ENCODE measurements around the gene PLEKHJ1. TPM values are rescaled to one million over a fixed set of nuclear protein-coding genes. Genes with fewer than 3 reads are reported as not detected.

The PLEKHJ1 gene
- total RNA-seq, 1 experiment from 2014 or later: 94.8 TPM

- BruUV-seq (replicated peaks): no TSS peak
- H3K27ac ChIP-seq (ENCODE audit: low read length): no peak overlapping the region
- H3K9ac ChIP-seq (ENCODE audit: low read length): no peak overlapping the region
- H3K9me2 ChIP-seq (replicated peaks; ENCODE audit: low read length): no peaks in the 10 kb centered on the region
- no peaks in the 10 kb centered on the region for H3K4me1 ChIP-seq (ENCODE audit: insufficient read depth, low read length)
- no peaks in the 10 kb centered on the region for H4K20me1 ChIP-seq (ENCODE audit: low read length)
- no peak for TF ChIP-seq EZH2 (IDR thresholded peaks at IDR 0.05; ENCODE audit: low read length, unreplicated experiment)
- TF ChIP-seq CTCF (conservative IDR thresholded peaks at IDR 0.05; ENCODE audit: low read depth, low read length): no peak
- TF ChIP-seq EZH2phosphoT487 (IDR thresholded peaks at IDR 0.05; ENCODE audit: borderline replicate concordance, low read length): no peak
- no peak overlapping the region for H3K4me2 ChIP-seq (ENCODE audit: low read length)
- no peaks in the 10 kb centered on the region for H3K9me3 ChIP-seq (ENCODE audit: low read length)
- CTCF ChIA-PET: no interaction called here
- H2AFZ ChIP-seq (ENCODE audit: low read length): no peak overlapping the region
- no peaks in the 10 kb centered on the region for H3K27me3 ChIP-seq (ENCODE audit: low read length)
- POLR2A ChIA-PET (ENCODE audit: unreplicated experiment): no interaction called here
- no peaks in the 10 kb centered on the region for H3K79me2 ChIP-seq (ENCODE audit: low read length)
- H3K4me3 ChIP-seq (ENCODE audit: low read length): no peak overlapping the region
- ATAC-seq (no peak), DNase-seq (no peak)
- peaks cover 5% of the 10 kb centered on the region; the same call in 1 of the 2 replicates for H3K36me3 ChIP-seq (ENCODE audit: low read depth, low read length)
- no peaks in the 10 kb centered on the region for H3F3A ChIP-seq (ENCODE audit: low read length, unreplicated experiment)
- intact Hi-C loops (cut with micrococcal nuclease): no loop called here
These were observed 27.2 kb downstream of the PLEKHJ1 start for GRCh38 chr19:2208975-2209374.

- H3K36me3 ChIP-seq (ENCODE audit: low read depth, low read length): peaks cover 5% of the 10 kb centered on the region; the same call in 1 of the 2 replicates
- no peak overlapping the region for H3K27ac ChIP-seq (ENCODE audit: low read length)
These were observed 27.9 kb downstream of the PLEKHJ1 start for GRCh38 chr19:2207991-2208860.

GRCh38 chr19:2207008-2207407 is 29.1 kb downstream of the PLEKHJ1 start:
- no peaks in the 10 kb centered on the region for H3K27me3 ChIP-seq (ENCODE audit: low read length)
- H3K27ac ChIP-seq (ENCODE audit: low read length): no peak overlapping the region
- H3F3A ChIP-seq (ENCODE audit: low read length, unreplicated experiment): no peaks in the 10 kb centered on the region
- intact Hi-C loops (cut with micrococcal nuclease): no loop called here
- peaks cover 5% of the 10 kb centered on the region; the same call in 1 of the 2 replicates for H3K36me3 ChIP-seq (ENCODE audit: low read depth, low read length)
- no peak for TF ChIP-seq CTCF (conservative IDR thresholded peaks at IDR 0.05; ENCODE audit: low read depth, low read length)
- no peak for TF ChIP-seq EZH2phosphoT487 (IDR thresholded peaks at IDR 0.05; ENCODE audit: borderline replicate concordance, low read length)
- no peak for TF ChIP-seq EZH2 (IDR thresholded peaks at IDR 0.05; ENCODE audit: low read length, unreplicated experiment)
- H3K9ac ChIP-seq (ENCODE audit: low read length): no peak overlapping the region
- H3K4me3 ChIP-seq (ENCODE audit: low read length): no peak overlapping the region
- DNase-seq (no peak), ATAC-seq (no peak)
- CTCF ChIA-PET: no interaction called here
- H3K79me2 ChIP-seq (ENCODE audit: low read length): no peaks in the 10 kb centered on the region
- no peak overlapping the region for H3K4me2 ChIP-seq (ENCODE audit: low read length)
- H3K9me2 ChIP-seq (replicated peaks; ENCODE audit: low read length): no peaks in the 10 kb centered on the region
- H4K20me1 ChIP-seq (ENCODE audit: low read length): no peaks in the 10 kb centered on the region
- H2AFZ ChIP-seq (ENCODE audit: low read length): no peak overlapping the region
- no peaks in the 10 kb centered on the region for H3K9me3 ChIP-seq (ENCODE audit: low read length)
- POLR2A ChIA-PET (ENCODE audit: unreplicated experiment): no interaction called here
- BruUV-seq (replicated peaks): no TSS peak
- H3K4me1 ChIP-seq (ENCODE audit: insufficient read depth, low read length): no peaks in the 10 kb centered on the region

More at GRCh38 chr19:2207991-2208860, 27.9 kb downstream of the PLEKHJ1 start:
- TF ChIP-seq EZH2 (IDR thresholded peaks at IDR 0.05; ENCODE audit: low read length, unreplicated experiment): no peak
- ATAC-seq (no peak), DNase-seq (no peak)
- no TSS peak for BruUV-seq (replicated peaks)
- ChIA-PET CTCF (no interaction called here), POLR2A (ENCODE audit: unreplicated experiment) (no interaction called here)
- no peaks in the 10 kb centered on the region for H3K79me2 ChIP-seq (ENCODE audit: low read length)
- H4K20me1 ChIP-seq (ENCODE audit: low read length): no peaks in the 10 kb centered on the region
- H3K4me2 ChIP-seq (ENCODE audit: low read length): no peak overlapping the region
- no peak overlapping the region for H2AFZ ChIP-seq (ENCODE audit: low read length)
- no peaks in the 10 kb centered on the region for H3K27me3 ChIP-seq (ENCODE audit: low read length)
- intact Hi-C loops (cut with micrococcal nuclease): no loop called here
- H3K4me1 ChIP-seq (ENCODE audit: insufficient read depth, low read length): no peaks in the 10 kb centered on the region
- no peaks in the 10 kb centered on the region for H3K9me3 ChIP-seq (ENCODE audit: low read length)
- H3K9ac ChIP-seq (ENCODE audit: low read length): no peak overlapping the region
- no peaks in the 10 kb centered on the region for H3K9me2 ChIP-seq (replicated peaks; ENCODE audit: low read length)
- no peak overlapping the region for H3K4me3 ChIP-seq (ENCODE audit: low read length)
- no peaks in the 10 kb centered on the region for H3F3A ChIP-seq (ENCODE audit: low read length, unreplicated experiment)
